Tibial artery (tissue), 4 donors: ENCODE data around the gene ATP1A4.
A peak's percentile ranks its signal among the peaks of the same experiment; 100 is the strongest.

Experiments used
- DNase-seq, 2 donors: peaks; one replicate each; pipeline ENCODE4 v3.0.0-alpha.2; 2019
- H3K27ac ChIP-seq, 2 donors: fragments of 200-600 bp; sonication (generic) in 1 of 2; 1 replicate in 1 of 2; 2 replicates in 1 of 2; pipeline ENCODE4 v1.5.1; 2018 to 2019; ENCODE audit warnings: mild to moderate bottlenecking in 1 of 2
- H3K27me3 ChIP-seq, 2 donors: fragments of 200-600 bp; sonication (generic) in 1 of 2; one replicate each; pipeline versions ENCODE4 v1.5.1 to v1.6.0; 2016 to 2019
- H3K36me3 ChIP-seq, 3 donors: fragments of 200-600 bp; sonication (generic) in 2 of 3; one replicate each; pipeline ENCODE4 v1.5.1; 2016 to 2019; ENCODE audit warnings: mild to moderate bottlenecking in 2 of 3
- H3K4me1 ChIP-seq, 4 donors: fragments of 200-600 bp; sonication (generic) in 2 of 4; 1 replicate in 3 of 4; 2 replicates in 1 of 4; pipeline ENCODE4 v1.5.1; 2016 to 2019
- H3K4me3 ChIP-seq, 2 donors: fragments of 200-600 bp; sonication (generic) in 1 of 2; 1 replicate in 1 of 2; 2 replicates in 1 of 2; pipeline ENCODE4 v1.5.1; 2018 to 2019; ENCODE audit warnings: mild to moderate bottlenecking in 2 of 2
- H3K9me3 ChIP-seq, 3 donors: fragments of 200-600 bp; sonication (generic) in 1 of 3; one replicate each; pipeline ENCODE4 v1.5.1; 2016 to 2019
- CTCF ChIP-seq, 2 experiments: fragments of 200-600 bp in 1 of 2; fragments of 450-650 bp in 1 of 2; IDR thresholded peaks; one replicate each; pipeline ENCODE4 v1.5.1; 2017 to 2019; ENCODE audit warnings: antibody characterized with exemption in 2 of 2, mild to moderate bottlenecking in 1 of 2, moderate library complexity in 1 of 2
- intact Hi-C: fragments of 100-400 bp; cut with DNase I; formaldehyde crosslinking; loops from one replicate; pipeline ENCODE4 v1.15.0; 2023; ENCODE audit warnings: low total_unique reads

Gene ATP1A4

GRCh38 chr1:160118928-160119327, 32.5 kb upstream of the ATP1A4 start:
- Histone ChIP-seq H3K36me3 (peaks cover 19 to 28% (median 22%) of the 10 kb centered on the region in 3 donors), H3K4me1 (peaks cover 0 to 75% (median 35%) of the 10 kb centered on the region in 4 donors), H3K27me3 (no peaks in the 10 kb centered on the region), H3K27ac (peak overlapping the region in 1 of 2 donors; percentile 24), H3K4me3 (no peak overlapping the region), H3K9me3 (no peaks in the 10 kb centered on the region)
- intact Hi-C loops = no loop called here
- TF ChIP-seq CTCF (IDR thresholded peaks at IDR 0.05) = no peak
- DNase-seq = no peak

- H3K4me1 ChIP-seq = peaks cover 0 to 78% (median 37%) of the 10 kb centered on the region in 4 donors
- TF ChIP-seq CTCF (IDR thresholded peaks at IDR 0.05) = no peak
- H3K9me3 ChIP-seq = no peaks in the 10 kb centered on the region
- H3K4me3 ChIP-seq = no peak overlapping the region
- H3K27me3 ChIP-seq = no peaks in the 10 kb centered on the region
- DNase-seq = no peak
- H3K36me3 ChIP-seq = peaks cover 29 to 40% (median 38%) of the 10 kb centered on the region in 3 donors
- peak overlapping the region in 1 of 2 donors; percentile 29 for H3K27ac ChIP-seq
- intact Hi-C loops = no loop called here
Observed at GRCh38 chr1:160120797-160121196, 30.6 kb upstream of the ATP1A4 start.

DNA sequence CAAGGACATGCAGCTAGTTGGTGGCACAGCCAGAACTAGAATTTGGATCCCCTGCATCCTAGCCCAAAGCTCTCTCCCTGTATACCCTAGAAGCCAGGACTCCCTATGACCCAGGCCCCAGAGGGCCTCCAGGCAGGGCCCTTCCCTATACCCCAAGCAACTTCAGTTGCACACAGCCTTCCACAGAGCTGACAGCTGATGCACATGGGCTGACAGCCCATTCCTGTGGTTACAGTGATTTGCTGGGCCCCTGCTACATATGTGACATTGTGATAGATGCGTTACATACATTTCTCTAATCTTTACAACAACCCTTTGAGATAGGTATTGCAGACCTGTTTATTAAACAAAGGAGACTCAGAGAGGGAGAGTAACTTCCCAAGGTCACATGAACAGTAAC, 30.0 kb upstream of the ATP1A4 start:
- Histone ChIP-seq H3K9me3 (no peaks in the 10 kb centered on the region), H3K4me1 (peaks cover 0 to 79% (median 37%) of the 10 kb centered on the region in 4 donors), H3K27me3 (no peaks in the 10 kb centered on the region), H3K36me3 (peaks cover 35 to 45% (median 44%) of the 10 kb centered on the region in 3 donors), H3K4me3 (no peak overlapping the region), H3K27ac (no peak overlapping the region)
- no peak for DNase-seq
- no peak for TF ChIP-seq CTCF (IDR thresholded peaks at IDR 0.05)
- intact Hi-C loops = no loop called here

DNA sequence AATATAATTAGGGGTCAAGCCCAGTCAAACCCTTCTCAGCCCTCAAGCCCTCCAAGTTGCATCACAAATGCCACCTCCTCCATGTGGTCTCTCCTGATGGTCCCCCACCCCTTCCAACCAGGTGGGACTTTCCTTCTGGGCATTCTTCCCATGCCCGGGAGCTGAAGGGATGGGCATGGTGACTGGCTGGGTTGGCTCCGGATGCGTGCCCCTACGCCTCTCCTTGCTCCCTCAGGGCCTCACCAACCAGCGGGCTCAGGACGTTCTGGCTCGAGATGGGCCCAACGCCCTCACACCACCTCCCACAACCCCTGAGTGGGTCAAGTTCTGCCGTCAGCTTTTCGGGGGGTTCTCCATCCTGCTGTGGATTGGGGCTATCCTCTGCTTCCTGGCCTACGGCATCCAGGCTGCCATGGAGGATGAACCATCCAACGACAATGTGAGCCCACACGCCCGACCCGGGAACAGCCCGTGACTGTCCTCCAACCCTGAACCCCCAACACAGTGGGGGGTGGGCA, 28.4 kb upstream of the ATP1A4 start:
- TF ChIP-seq CTCF (IDR thresholded peaks at IDR 0.05) = no peak
- H3K36me3 ChIP-seq = peaks cover 50 to 62% (median 59%) of the 10 kb centered on the region in 3 donors
- H3K9me3 ChIP-seq = no peaks in the 10 kb centered on the region
- H3K27ac ChIP-seq = peak overlapping the region; percentile 22 to 56
- intact Hi-C loops = no loop called here
- H3K4me3 ChIP-seq = no peak overlapping the region
- H3K4me1 ChIP-seq = peaks cover 0 to 76% (median 33%) of the 10 kb centered on the region in 4 donors
- DNase-seq = no peak
- H3K27me3 ChIP-seq = no peaks in the 10 kb centered on the region

DNA sequence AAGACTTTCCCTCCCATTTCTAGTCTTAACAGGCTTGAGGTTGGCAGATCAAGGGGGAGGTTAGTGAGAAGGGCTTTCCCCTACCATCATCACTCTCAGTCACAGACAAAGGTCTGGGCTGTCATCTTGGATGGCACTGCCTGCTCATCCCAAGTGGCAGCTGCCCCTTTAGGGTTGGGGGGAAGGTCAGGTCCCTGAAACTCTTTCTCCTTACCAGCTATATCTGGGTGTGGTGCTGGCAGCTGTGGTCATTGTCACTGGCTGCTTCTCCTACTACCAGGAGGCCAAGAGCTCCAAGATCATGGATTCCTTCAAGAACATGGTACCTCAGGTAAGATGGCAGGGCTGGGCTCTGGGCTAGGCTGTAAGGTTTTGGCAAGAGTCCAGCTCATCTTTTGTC, 27.7 kb upstream of the ATP1A4 start:
- no peak overlapping the region for H3K4me3 ChIP-seq
- no peaks in the 10 kb centered on the region for H3K27me3 ChIP-seq
- peaks cover 0 to 76% (median 27%) of the 10 kb centered on the region in 4 donors for H3K4me1 ChIP-seq
- H3K36me3 ChIP-seq = peaks cover 57 to 69% (median 66%) of the 10 kb centered on the region in 3 donors
- H3K9me3 ChIP-seq = no peaks in the 10 kb centered on the region
- DNase-seq = no peak
- intact Hi-C loops = no loop called here
- peak overlapping the region; percentile 22 to 56 for H3K27ac ChIP-seq
- no peak for TF ChIP-seq CTCF (IDR thresholded peaks at IDR 0.05)
